GM19043 (cell line): ENCODE results near the gene VIPAS39.

Source experiments
- ATAC-seq: cut with Tn5 transposase; IDR thresholded peaks from one replicate; pipeline ENCODE4 v1.9.1; 2021; ENCODE audit warnings: low read depth; ENCODE audit not compliant: unreplicated experiment

The VIPAS39 gene

GRCh38 chr14:77457522-77458248, at the start of gene VIPAS39, which contains the start of gene AHSA1:
Gene VIPAS39 (minus strand): TSS chr14:77457601. CDS start chr14:77454102, 3,499 bp downstream.
Gene AHSA1 (plus strand): TSS chr14:77458093. CDS start chr14:77458190, 97 bp downstream.
- ATAC-seq, result peak; percentile 89

GRCh38 chr14:77505031-77505430, 47.6 kb upstream of the VIPAS39 start:
- ATAC-seq, result no peak

DNA sequence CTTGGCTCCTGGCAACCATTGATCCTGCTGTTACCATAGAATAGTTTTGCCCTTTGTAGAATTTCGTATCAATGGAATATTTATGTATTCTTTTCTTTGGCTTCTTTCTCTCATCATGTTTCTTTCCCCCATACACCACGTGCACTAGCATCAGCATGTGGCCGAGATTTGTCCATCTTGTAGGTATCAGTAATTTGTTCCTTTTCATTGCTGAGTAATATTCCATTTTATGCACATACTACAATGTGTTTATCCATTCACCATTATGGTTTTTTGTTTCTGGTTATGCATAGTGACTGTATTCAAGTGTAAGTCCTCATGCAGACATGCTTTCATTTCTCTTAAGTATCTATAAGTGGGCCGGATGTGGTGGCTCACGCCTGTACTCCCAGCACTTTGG, 45.7 kb upstream of the VIPAS39 start:
- ATAC-seq, result no peak

- no peak for ATAC-seq
Observed at GRCh38 chr14:77502109-77502782, 44.8 kb upstream of the VIPAS39 start.

- ATAC-seq, result peak; percentile 26
Observed at GRCh38 chr14:77498984-77499527, 41.7 kb upstream of the VIPAS39 start.

- peak; percentile 65 for ATAC-seq
Observed at GRCh38 chr14:77498120-77498979, 40.9 kb upstream of the VIPAS39 start, which contains the start of gene ISM2. Gene ISM2 (minus strand): TSS chr14:77498816. CDS start chr14:77498793, 23 bp downstream.

- ATAC-seq, result no peak
Observed at GRCh38 chr14:77495334-77495733, 37.9 kb upstream of the VIPAS39 start.

DNA sequence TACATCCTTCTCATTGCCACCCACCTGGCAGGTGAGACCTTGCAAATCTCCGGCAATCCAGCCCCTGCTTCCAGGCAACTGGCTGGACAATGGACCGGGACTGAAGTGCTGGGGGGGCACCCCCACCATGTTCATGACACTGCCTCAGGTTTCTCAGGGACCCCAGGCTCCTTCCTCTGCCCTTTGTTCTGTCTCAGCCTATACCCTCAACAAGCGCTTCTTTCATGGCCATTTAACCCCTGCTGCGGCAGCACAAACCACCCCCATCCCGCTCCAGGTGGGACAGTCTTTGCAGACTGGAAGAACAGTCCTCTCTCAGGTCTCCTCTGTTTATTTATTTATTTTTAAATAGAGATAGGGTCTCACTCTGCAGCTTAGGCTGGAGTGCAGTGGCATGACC, 33.7 kb upstream of the VIPAS39 start:
- no peak for ATAC-seq

GRCh38 chr14:77490347-77490986, 33.1 kb upstream of the VIPAS39 start:
- ATAC-seq, result no peak

DNA sequence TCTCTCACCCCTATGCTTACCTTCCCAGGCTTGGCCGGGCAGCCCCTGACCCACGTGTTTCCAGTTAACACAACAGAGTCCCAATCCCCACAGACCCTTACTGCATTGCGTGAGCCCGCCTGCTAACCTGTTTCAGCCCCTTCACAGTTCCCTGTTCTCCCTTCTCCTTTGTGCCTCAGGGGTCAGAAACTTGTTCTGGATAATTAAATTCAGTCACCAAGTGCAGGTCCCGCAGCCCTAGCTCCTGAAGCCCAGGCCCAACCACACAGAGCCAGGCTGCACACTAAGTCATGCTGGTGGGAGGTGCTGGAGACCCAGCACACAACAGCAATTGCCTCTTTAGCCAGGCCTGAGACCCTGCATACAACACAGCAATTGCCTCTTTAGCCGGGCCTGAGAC, 31.6 kb upstream of the VIPAS39 start:
- ATAC-seq, result no peak

DNA sequence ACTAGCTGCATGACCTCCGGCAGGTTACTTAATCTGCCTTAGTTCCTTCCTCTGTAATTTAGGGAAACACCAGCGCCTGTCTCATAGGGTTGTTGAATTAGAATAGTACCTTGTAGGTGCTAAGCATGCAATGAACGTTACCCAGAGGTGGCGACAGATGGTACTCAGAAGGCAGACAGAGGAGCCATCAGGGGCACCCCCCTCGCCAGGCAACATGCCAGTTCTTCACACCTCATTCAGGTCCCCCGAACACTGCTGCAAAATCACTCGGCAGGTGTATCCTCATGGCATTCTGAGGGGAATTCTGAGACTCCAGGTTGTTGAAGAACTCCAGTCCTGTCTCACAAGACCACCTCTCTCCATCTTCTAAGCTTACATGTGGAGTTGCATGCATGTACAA, 31.2 kb upstream of the VIPAS39 start:
- ATAC-seq, result no peak

GRCh38 chr14:77485901-77486678, 28.7 kb upstream of the VIPAS39 start:
- no peak for ATAC-seq

GRCh38 chr14:77485256-77485655, 27.9 kb upstream of the VIPAS39 start:
- no peak for ATAC-seq

DNA sequence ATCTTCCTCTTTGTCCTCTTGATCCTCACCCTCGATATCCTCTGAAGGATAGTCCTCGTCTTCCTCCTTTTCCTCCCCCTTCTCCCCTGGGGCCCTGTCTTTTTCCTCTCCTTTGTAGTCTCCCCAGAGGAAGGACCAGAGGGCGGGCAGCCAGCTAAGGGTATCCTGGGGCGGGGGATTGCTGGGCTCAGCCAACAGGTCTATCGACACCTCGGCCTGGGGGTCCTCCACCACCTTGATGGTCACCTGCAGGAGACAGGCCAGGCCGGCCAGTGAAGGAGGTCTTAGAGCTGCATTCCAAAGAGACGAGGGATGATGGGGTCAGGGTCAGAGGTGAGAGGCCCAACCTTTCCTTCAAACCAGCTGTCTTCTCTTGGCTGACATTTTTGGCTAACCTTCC, 25.0 kb upstream of the VIPAS39 start:
- no peak for ATAC-seq

DNA sequence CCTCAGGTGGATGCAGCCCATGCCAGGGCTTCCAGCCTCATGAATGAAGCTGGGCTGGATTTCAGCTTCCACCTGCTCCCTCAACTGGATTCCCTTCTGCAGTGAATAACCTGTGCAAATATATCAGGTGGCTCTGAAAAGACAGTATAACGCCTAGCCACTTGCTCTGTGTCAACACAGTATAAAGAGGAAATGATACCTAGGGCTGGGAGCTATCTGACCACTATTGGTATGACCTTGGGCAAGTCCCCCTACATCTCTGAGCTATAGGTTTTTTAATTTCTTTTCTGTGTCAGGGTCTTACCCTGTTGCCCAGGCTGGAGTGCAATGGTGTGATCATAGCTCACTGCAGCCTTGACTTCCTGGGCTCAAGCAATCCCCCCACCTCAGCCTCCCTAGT, 21.4 kb upstream of the VIPAS39 start:
- peak; percentile 95 for ATAC-seq

DNA sequence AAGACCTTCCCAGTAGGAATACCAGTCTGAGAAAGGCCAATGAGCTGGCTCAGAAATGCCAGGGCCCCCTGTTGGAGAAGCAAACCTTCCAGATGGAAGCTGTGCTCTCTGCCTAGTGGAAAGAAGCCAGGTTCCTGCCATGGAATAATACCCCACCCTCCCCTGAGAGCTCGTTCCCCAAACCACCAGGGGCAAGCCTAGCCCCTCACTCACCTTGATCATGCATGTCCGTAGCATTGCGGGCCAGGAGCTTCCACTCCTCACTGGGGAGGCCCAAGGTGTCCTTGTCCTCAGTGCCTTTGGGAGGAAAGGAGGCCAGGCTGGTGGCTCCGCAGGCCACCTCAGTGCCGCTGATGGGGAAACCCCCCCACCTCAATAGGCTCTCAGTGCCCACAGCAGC, 20.6 kb upstream of the VIPAS39 start:
- no peak for ATAC-seq

GRCh38 chr14:77475432-77476115, 18.2 kb upstream of the VIPAS39 start:
- ATAC-seq, result no peak

DNA sequence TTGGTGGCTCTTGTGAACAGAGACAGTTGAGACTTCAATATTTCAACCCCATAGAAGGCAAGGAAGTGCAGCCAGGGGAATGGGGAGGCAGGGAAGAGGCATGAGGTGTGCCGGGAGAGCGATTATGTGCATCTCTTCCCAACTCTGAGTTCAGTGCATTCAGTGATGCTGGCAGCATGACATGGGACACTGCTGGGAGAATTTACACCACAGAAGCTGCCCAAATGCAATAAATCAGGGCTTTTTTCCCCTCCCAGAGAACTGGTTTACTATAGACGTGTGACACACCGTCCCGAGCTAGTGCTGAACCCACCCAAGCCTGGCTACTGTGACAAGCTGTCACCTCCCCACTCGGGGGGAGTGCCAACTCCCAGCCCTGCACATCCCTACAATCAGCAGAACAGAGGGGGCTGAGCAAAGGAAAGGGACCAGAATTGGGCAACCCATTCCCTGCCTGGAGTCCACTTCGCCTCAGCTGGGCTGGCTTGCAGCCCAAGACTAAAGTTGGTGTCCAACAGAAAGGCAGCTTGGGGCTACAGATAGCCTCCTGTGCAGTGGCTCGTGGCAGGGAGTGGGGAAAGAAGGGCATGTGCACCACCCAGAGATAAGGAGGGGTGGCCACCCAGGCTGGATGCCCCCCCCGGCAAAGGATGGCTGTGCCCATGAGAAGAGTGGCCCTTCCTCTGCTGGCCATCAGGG, 17.2 kb upstream of the VIPAS39 start:
- no peak for ATAC-seq
